Measurements from ENCODE around the gene MORC2.
A peak's percentile ranks its signal among the peaks of the same experiment; 100 is the strongest.

Gene MORC2

GRCh38 chr22:30885591-30885990 is 83.0 kb downstream of the MORC2 start:
- H3K27ac Mint-ChIP-seq: no peak overlapping the region
- no peaks in the 10 kb centered on the region for H3K27me3 Mint-ChIP-seq
- H3K9me3 Mint-ChIP-seq: no peaks in the 10 kb centered on the region
- peaks cover 0 to under 1% of the 10 kb centered on the region in 2 donors for H3K4me1 Mint-ChIP-seq (ENCODE audit: low read depth in 2 of 2)
- ATAC-seq (replicated peaks) (no peak), DNase-seq (no peak)
- no peak overlapping the region for H3K4me3 Mint-ChIP-seq
- no peaks in the 10 kb centered on the region for H3K36me3 Mint-ChIP-seq (ENCODE audit: insufficient read depth)

GRCh38 chr22:30885001-30885366 is 83.6 kb downstream of the MORC2 start:
- H3K27ac Mint-ChIP-seq: no peak overlapping the region
- no peak overlapping the region for H3K4me3 Mint-ChIP-seq
- no peaks in the 10 kb centered on the region for H3K36me3 Mint-ChIP-seq (ENCODE audit: insufficient read depth)
- H3K27me3 Mint-ChIP-seq: no peaks in the 10 kb centered on the region
- ATAC-seq (replicated peaks) (no peak), DNase-seq (no peak)
- no peaks in the 10 kb centered on the region for H3K9me3 Mint-ChIP-seq
- H3K4me1 Mint-ChIP-seq (ENCODE audit: low read depth in 2 of 2): no peaks in the 10 kb centered on the region

GRCh38 chr22:30884211-30885000 is 84.2 kb downstream of the MORC2 start:
- ATAC-seq (replicated peaks): no peak
- no peak for DNase-seq
- Mint-ChIP-seq H3K9me3 (no peaks in the 10 kb centered on the region), H3K27me3 (no peaks in the 10 kb centered on the region), H3K27ac (no peak overlapping the region), H3K36me3 (ENCODE audit: insufficient read depth) (no peaks in the 10 kb centered on the region), H3K4me1 (ENCODE audit: low read depth in 2 of 2) (no peaks in the 10 kb centered on the region), H3K4me3 (no peak overlapping the region)

- peaks cover 0 to under 1% of the 10 kb centered on the region in 2 donors for H3K27me3 Mint-ChIP-seq
- H3K9me3 Mint-ChIP-seq: no peaks in the 10 kb centered on the region
- no peak overlapping the region for H3K4me3 Mint-ChIP-seq
- H3K4me1 Mint-ChIP-seq (ENCODE audit: low read depth in 2 of 2): no peaks in the 10 kb centered on the region
- no peaks in the 10 kb centered on the region for H3K36me3 Mint-ChIP-seq (ENCODE audit: insufficient read depth)
- no peak overlapping the region for H3K27ac Mint-ChIP-seq
- no peak for DNase-seq
- no peak for ATAC-seq (replicated peaks)
These were observed 84.9 kb downstream of the MORC2 start for GRCh38 chr22:30883586-30884145.

GRCh38 chr22:30882974-30883533 is 85.5 kb downstream of the MORC2 start:
- Mint-ChIP-seq H3K4me1 (ENCODE audit: low read depth in 2 of 2) (no peaks in the 10 kb centered on the region), H3K27me3 (peaks cover 0 to 7% of the 10 kb centered on the region in 2 donors)

GRCh38 chr22:30882184-30882717 is 86.3 kb downstream of the MORC2 start:
- DNase-seq (no peak), ATAC-seq (replicated peaks) (no peak)
- H3K27me3 Mint-ChIP-seq: peaks cover 0 to 8% of the 10 kb centered on the region in 2 donors
- H3K9me3 Mint-ChIP-seq: no peaks in the 10 kb centered on the region
- H3K36me3 Mint-ChIP-seq (ENCODE audit: insufficient read depth): no peaks in the 10 kb centered on the region
- no peak overlapping the region for H3K27ac Mint-ChIP-seq
- no peak overlapping the region for H3K4me3 Mint-ChIP-seq
- no peaks in the 10 kb centered on the region for H3K4me1 Mint-ChIP-seq (ENCODE audit: low read depth in 2 of 2)

More at GRCh38 chr22:30882974-30883533, 85.5 kb downstream of the MORC2 start:
- Mint-ChIP-seq H3K4me3 (no peak overlapping the region), H3K27ac (no peak overlapping the region), H3K9me3 (no peaks in the 10 kb centered on the region), H3K36me3 (ENCODE audit: insufficient read depth) (no peaks in the 10 kb centered on the region)
- ATAC-seq (replicated peaks): no peak
- DNase-seq: no peak

GRCh38 chr22:30881361-30882183 is 87.0 kb downstream of the MORC2 start:
- Mint-ChIP-seq H3K27me3 (peaks cover 0 to 8% of the 10 kb centered on the region in 2 donors), H3K27ac (no peak overlapping the region)

GRCh38 chr22:30880847-30881246 is 87.7 kb downstream of the MORC2 start:
- Mint-ChIP-seq H3K4me3 (no peak overlapping the region), H3K27me3 (peaks cover 0 to 8% of the 10 kb centered on the region in 2 donors), H3K4me1 (ENCODE audit: low read depth in 2 of 2) (no peaks in the 10 kb centered on the region), H3K9me3 (no peaks in the 10 kb centered on the region), H3K27ac (no peak overlapping the region), H3K36me3 (ENCODE audit: insufficient read depth) (no peaks in the 10 kb centered on the region)
- ATAC-seq (replicated peaks) (no peak), DNase-seq (no peak)

More at GRCh38 chr22:30881361-30882183, 87.0 kb downstream of the MORC2 start:
- H3K36me3 Mint-ChIP-seq (ENCODE audit: insufficient read depth): no peaks in the 10 kb centered on the region
- no peak overlapping the region for H3K4me3 Mint-ChIP-seq
- H3K4me1 Mint-ChIP-seq (ENCODE audit: low read depth in 2 of 2): no peaks in the 10 kb centered on the region
- H3K9me3 Mint-ChIP-seq: no peaks in the 10 kb centered on the region
- DNase-seq (no peak), ATAC-seq (replicated peaks) (no peak)

GRCh38 chr22:30880181-30880601 is 88.4 kb downstream of the MORC2 start:
- Mint-ChIP-seq H3K27ac (no peak overlapping the region), H3K4me3 (no peak overlapping the region), H3K4me1 (ENCODE audit: low read depth in 2 of 2) (no peaks in the 10 kb centered on the region), H3K27me3 (peaks cover 0 to 8% of the 10 kb centered on the region in 2 donors), H3K36me3 (ENCODE audit: insufficient read depth) (no peaks in the 10 kb centered on the region), H3K9me3 (no peaks in the 10 kb centered on the region)
- ATAC-seq (replicated peaks) (no peak), DNase-seq (no peak)

- H3K4me3 Mint-ChIP-seq: no peak overlapping the region
- ATAC-seq (replicated peaks) (no peak), DNase-seq (no peak)
- peaks cover 0 to 8% of the 10 kb centered on the region in 2 donors for H3K27me3 Mint-ChIP-seq
- H3K36me3 Mint-ChIP-seq (ENCODE audit: insufficient read depth): no peaks in the 10 kb centered on the region
- no peaks in the 10 kb centered on the region for H3K9me3 Mint-ChIP-seq
- no peaks in the 10 kb centered on the region for H3K4me1 Mint-ChIP-seq (ENCODE audit: low read depth in 2 of 2)
- H3K27ac Mint-ChIP-seq: no peak overlapping the region
These were observed 89.2 kb downstream of the MORC2 start for GRCh38 chr22:30879415-30879797.

GRCh38 chr22:30878516-30879414 is 89.8 kb downstream of the MORC2 start:
- Mint-ChIP-seq H3K27ac (peak overlapping the region; percentile 35 to 65), H3K4me1 (ENCODE audit: low read depth in 2 of 2) (no peaks in the 10 kb centered on the region), H3K9me3 (no peaks in the 10 kb centered on the region), H3K4me3 (no peak overlapping the region), H3K36me3 (ENCODE audit: insufficient read depth) (no peaks in the 10 kb centered on the region), H3K27me3 (peaks cover 0 to 8% of the 10 kb centered on the region in 2 donors)
- DNase-seq (no peak), ATAC-seq (replicated peaks) (no peak)

GRCh38 chr22:30877662-30878515 is 90.7 kb downstream of the MORC2 start:
- Mint-ChIP-seq H3K27me3 (peaks cover 0 to 8% of the 10 kb centered on the region in 2 donors), H3K9me3 (no peaks in the 10 kb centered on the region), H3K27ac (no peak overlapping the region), H3K36me3 (ENCODE audit: insufficient read depth) (no peaks in the 10 kb centered on the region), H3K4me3 (no peak overlapping the region), H3K4me1 (ENCODE audit: low read depth in 2 of 2) (no peaks in the 10 kb centered on the region)
- DNase-seq: no peak
- no peak for ATAC-seq (replicated peaks)
